Measurements from ENCODE around the gene SPTBN5. TPM values are rescaled to one million over a fixed set of nuclear protein-coding genes. Genes with fewer than 3 reads are reported as not detected.

SPTBN5 gene
- total RNA-seq, 1 experiment from 2014 or later: 0.96 TPM

GRCh38 chr15:41870689-41871081, 23.2 kb downstream of the SPTBN5 start:
- intact Hi-C loops (cut with micrococcal nuclease): no loop called here
- no peaks in the 10 kb centered on the region for H3K27me3 ChIP-seq (ENCODE audit: insufficient read depth, low read length)
- TF ChIP-seq EZH2 (IDR thresholded peaks at IDR 0.05) (no peak), RAD21 (IDR thresholded peaks at IDR 0.05; ENCODE audit: low read depth) (no peak), JUND (IDR thresholded peaks at IDR 0.05) (no peak), CBX3 (IDR thresholded peaks at IDR 0.05; ENCODE audit: low read depth) (no peak), POLR2AphosphoS5 (IDR thresholded peaks at IDR 0.05; ENCODE audit: low read depth, low read length) (no peak), POLR2A (IDR thresholded peaks at IDR 0.05; ENCODE audit: borderline replicate concordance, extremely low read depth, insufficient read depth, insufficient read length) (no peak), ZFX (IDR thresholded peaks at IDR 0.05) (no peak), SP1 (IDR thresholded peaks at IDR 0.05; ENCODE audit: low read depth) (no peak)
- no peak overlapping the region for H3K4me3 ChIP-seq (replicated peaks in 1 of 2; ENCODE audit: low read depth in 1 of 2, low read length in 2 of 2)
- no peak overlapping the region for H3K9ac ChIP-seq (ENCODE audit: low read length)
- DNase-seq (ENCODE audit: low read depth, low spot score) (no peak), ATAC-seq (no peak)
- H3K27ac ChIP-seq (ENCODE audit: low read depth, low read length): no peak overlapping the region
- H2AFZ ChIP-seq (ENCODE audit: low read depth, low read length, poor library complexity, severe bottlenecking): no peak overlapping the region
- POLR2A ChIA-PET: no interaction called here
- CTCF ChIA-PET: no interaction called here
- no peaks in the 10 kb centered on the region for H3K9me3 ChIP-seq (ENCODE audit: control insufficient read depth in 1 of 2, insufficient read depth in 1 of 2, low read depth in 1 of 2, low read length in 2 of 2)
- H3K4me2 ChIP-seq (ENCODE audit: low read length): no peak overlapping the region
- no peaks in the 10 kb centered on the region for H3K9me2 ChIP-seq (ENCODE audit: insufficient read depth)
- BruUV-seq (replicated peaks): no TSS peak
- peaks cover 0 to 8% of the 10 kb centered on the region in 2 experiments; a peak in 2 of 4 replicates for H3K4me1 ChIP-seq (ENCODE audit: control insufficient read depth in 1 of 2, insufficient read depth in 2 of 2, low read length in 2 of 2)
- no peaks in the 10 kb centered on the region for H4K20me1 ChIP-seq (ENCODE audit: insufficient read depth)
- H3K79me2 ChIP-seq (ENCODE audit: insufficient read depth, low read length): no peaks in the 10 kb centered on the region
- RAD21 ChIA-PET (ENCODE audit: low non-redundant PET in 1 of 2, low total read pairs in 2 of 2, uncharacterized antibody in 2 of 2, unreplicated experiment in 2 of 2): no interaction called here
- no peaks in the 10 kb centered on the region for H3K36me3 ChIP-seq (ENCODE audit: control insufficient read depth in 1 of 2, insufficient read depth in 2 of 2, low read length in 2 of 2)

- ChIA-PET POLR2A (no interaction called here), CTCF (no interaction called here), RAD21 (ENCODE audit: low non-redundant PET in 1 of 2, low total read pairs in 2 of 2, uncharacterized antibody in 2 of 2, unreplicated experiment in 2 of 2) (no interaction called here)
- intact Hi-C loops (cut with micrococcal nuclease): no loop called here
- Histone ChIP-seq H3K27me3 (ENCODE audit: insufficient read depth, low read length) (no peaks in the 10 kb centered on the region), H3K36me3 (ENCODE audit: control insufficient read depth in 1 of 2, insufficient read depth in 2 of 2, low read length in 2 of 2) (no peaks in the 10 kb centered on the region), H4K20me1 (ENCODE audit: insufficient read depth) (no peaks in the 10 kb centered on the region), H3K9ac (ENCODE audit: low read length) (no peak overlapping the region), H3K4me3 (replicated peaks in 1 of 2; ENCODE audit: low read depth in 1 of 2, low read length in 2 of 2) (no peak overlapping the region), H3K4me2 (ENCODE audit: low read length) (no peak overlapping the region), H2AFZ (ENCODE audit: low read depth, low read length, poor library complexity, severe bottlenecking) (no peak overlapping the region), H3K9me3 (ENCODE audit: control insufficient read depth in 1 of 2, insufficient read depth in 1 of 2, low read depth in 1 of 2, low read length in 2 of 2) (no peaks in the 10 kb centered on the region), H3K9me2 (ENCODE audit: insufficient read depth) (no peaks in the 10 kb centered on the region), H3K4me1 (ENCODE audit: control insufficient read depth in 1 of 2, insufficient read depth in 2 of 2, low read length in 2 of 2) (peaks cover 0 to 8% of the 10 kb centered on the region in 2 experiments; a peak in 2 of 4 replicates), H3K27ac (ENCODE audit: low read depth, low read length) (no peak overlapping the region), H3K79me2 (ENCODE audit: insufficient read depth, low read length) (no peaks in the 10 kb centered on the region)
- ATAC-seq (no peak), DNase-seq (ENCODE audit: low read depth, low spot score) (no peak)
- no TSS peak for BruUV-seq (replicated peaks)
- no peak for TF ChIP-seq EZH2 (IDR thresholded peaks at IDR 0.05)
- no peak for TF ChIP-seq CEBPB (IDR thresholded peaks at IDR 0.05; ENCODE audit: low read depth)
- TF ChIP-seq EGR1 (IDR thresholded peaks at IDR 0.05; ENCODE audit: low read depth): no peak
- TF ChIP-seq, protein P1, sequence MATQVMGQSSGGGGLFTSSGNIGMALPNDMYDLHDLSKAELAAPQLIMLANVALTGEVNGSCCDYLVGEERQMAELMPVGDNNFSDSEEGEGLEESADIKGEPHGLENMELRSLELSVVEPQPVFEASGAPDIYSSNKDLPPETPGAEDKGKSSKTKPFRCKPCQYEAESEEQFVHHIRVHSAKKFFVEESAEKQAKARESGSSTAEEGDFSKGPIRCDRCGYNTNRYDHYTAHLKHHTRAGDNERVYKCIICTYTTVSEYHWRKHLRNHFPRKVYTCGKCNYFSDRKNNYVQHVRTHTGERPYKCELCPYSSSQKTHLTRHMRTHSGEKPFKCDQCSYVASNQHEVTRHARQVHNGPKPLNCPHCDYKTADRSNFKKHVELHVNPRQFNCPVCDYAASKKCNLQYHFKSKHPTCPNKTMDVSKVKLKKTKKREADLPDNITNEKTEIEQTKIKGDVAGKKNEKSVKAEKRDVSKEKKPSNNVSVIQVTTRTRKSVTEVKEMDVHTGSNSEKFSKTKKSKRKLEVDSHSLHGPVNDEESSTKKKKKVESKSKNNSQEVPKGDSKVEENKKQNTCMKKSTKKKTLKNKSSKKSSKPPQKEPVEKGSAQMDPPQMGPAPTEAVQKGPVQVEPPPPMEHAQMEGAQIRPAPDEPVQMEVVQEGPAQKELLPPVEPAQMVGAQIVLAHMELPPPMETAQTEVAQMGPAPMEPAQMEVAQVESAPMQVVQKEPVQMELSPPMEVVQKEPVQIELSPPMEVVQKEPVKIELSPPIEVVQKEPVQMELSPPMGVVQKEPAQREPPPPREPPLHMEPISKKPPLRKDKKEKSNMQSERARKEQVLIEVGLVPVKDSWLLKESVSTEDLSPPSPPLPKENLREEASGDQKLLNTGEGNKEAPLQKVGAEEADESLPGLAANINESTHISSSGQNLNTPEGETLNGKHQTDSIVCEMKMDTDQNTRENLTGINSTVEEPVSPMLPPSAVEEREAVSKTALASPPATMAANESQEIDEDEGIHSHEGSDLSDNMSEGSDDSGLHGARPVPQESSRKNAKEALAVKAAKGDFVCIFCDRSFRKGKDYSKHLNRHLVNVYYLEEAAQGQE (IDR thresholded peaks at IDR 0.05; ENCODE audit: low read depth): no peak
- TF ChIP-seq, protein P2, sequence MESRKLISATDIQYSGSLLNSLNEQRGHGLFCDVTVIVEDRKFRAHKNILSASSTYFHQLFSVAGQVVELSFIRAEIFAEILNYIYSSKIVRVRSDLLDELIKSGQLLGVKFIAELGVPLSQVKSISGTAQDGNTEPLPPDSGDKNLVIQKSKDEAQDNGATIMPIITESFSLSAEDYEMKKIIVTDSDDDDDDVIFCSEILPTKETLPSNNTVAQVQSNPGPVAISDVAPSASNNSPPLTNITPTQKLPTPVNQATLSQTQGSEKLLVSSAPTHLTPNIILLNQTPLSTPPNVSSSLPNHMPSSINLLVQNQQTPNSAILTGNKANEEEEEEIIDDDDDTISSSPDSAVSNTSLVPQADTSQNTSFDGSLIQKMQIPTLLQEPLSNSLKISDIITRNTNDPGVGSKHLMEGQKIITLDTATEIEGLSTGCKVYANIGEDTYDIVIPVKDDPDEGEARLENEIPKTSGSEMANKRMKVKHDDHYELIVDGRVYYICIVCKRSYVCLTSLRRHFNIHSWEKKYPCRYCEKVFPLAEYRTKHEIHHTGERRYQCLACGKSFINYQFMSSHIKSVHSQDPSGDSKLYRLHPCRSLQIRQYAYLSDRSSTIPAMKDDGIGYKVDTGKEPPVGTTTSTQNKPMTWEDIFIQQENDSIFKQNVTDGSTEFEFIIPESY (IDR thresholded peaks at IDR 0.05; ENCODE audit: extremely low read depth, insufficient replicate concordance, low read length): no peak
- no peak for TF ChIP-seq ELF1 (IDR thresholded peaks at IDR 0.05; ENCODE audit: borderline replicate concordance, low read depth)
- no peak for TF ChIP-seq RAD21 (IDR thresholded peaks at IDR 0.05; ENCODE audit: low read depth)
- TF ChIP-seq CBX3 (IDR thresholded peaks at IDR 0.05; ENCODE audit: low read depth): no peak
- TF ChIP-seq YY1 (IDR thresholded peaks at IDR 0.05; ENCODE audit: extremely low read depth, insufficient replicate concordance, low read depth, low read length): no peak
- no peak for TF ChIP-seq SP1 (IDR thresholded peaks at IDR 0.05; ENCODE audit: low read depth)
- TF ChIP-seq SRF (IDR thresholded peaks at IDR 0.05; ENCODE audit: low read depth): no peak
These were observed 23.8 kb downstream of the SPTBN5 start for GRCh38 chr15:41869770-41870688.

Measured in HCT116 (cell line).